HFF-Myc (cell line): ENCODE measurements around the gene PROM2.
"Not testable (repeated sequence)": the region's sequence is repeated elsewhere in the genome, so short reads cannot be mapped to it uniquely, and the experiment has no call there.

Experiments
- DNase-seq: peaks from one replicate; pipeline ENCODE4 v3.0.0-alpha.2; 2011; ENCODE audit warnings: low read depth; ENCODE audit errors: extremely low read depth
- H3K4me3 ChIP-seq: replicated peaks from 2 replicates; pipeline ENCODE4 v1.5.1; 2011; ENCODE audit warnings: low read depth, mild to moderate bottlenecking, control low read depth, low read length
- TF ChIP-seq, protein P1 (sequence below): IDR thresholded peaks from 2 replicates; pipeline ENCODE4 v1.5.1; 2012; ENCODE audit warnings: mild to moderate bottlenecking, low read depth, low read length, control low read depth; ENCODE audit errors: missing control alignments

The PROM2 gene

DNA sequence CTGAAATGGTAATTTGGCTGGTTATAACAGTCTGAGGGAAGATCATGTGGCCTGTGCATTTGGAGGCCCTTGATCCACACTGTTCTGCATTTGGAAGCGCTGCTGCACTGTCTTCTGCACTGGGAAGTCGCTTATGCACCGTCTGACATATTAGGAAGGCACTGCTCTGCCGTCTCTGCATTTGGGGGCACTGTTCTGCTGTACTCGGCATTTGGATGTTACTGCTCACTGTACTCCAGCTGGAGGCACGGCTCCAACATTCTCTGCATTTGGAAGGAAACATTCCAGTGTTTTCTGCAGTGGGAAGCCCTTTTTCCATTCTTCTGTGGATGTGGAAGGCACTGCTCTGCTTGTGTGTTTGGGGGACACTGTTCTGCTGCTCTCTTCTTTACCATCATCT is 9.6 kb upstream of the PROM2 start:
- DNase-seq = no peak
- H3K4me3 ChIP-seq = no peak overlapping the region
- TF ChIP-seq, protein P1, sequence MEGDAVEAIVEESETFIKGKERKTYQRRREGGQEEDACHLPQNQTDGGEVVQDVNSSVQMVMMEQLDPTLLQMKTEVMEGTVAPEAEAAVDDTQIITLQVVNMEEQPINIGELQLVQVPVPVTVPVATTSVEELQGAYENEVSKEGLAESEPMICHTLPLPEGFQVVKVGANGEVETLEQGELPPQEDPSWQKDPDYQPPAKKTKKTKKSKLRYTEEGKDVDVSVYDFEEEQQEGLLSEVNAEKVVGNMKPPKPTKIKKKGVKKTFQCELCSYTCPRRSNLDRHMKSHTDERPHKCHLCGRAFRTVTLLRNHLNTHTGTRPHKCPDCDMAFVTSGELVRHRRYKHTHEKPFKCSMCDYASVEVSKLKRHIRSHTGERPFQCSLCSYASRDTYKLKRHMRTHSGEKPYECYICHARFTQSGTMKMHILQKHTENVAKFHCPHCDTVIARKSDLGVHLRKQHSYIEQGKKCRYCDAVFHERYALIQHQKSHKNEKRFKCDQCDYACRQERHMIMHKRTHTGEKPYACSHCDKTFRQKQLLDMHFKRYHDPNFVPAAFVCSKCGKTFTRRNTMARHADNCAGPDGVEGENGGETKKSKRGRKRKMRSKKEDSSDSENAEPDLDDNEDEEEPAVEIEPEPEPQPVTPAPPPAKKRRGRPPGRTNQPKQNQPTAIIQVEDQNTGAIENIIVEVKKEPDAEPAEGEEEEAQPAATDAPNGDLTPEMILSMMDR = no peak

DNA sequence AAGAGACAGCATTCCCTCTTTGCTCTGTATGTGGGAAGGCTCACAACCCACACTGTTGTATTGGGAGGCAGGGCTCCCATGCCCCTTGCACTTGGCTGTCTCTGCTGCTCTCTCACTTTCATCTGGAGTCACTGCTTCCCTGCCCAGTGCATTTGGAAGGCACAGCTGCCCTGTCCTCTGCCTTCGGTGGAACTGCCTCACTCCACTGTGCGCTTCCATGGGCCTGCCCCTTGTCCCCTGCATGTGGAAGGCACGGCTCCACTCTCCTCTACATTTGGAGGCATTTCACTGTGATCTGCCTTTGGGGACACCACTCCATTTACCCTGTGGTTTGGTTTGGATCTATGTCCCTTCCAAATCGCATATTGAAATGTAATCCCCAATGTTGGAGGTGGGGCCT is 9.1 kb upstream of the PROM2 start:
- TF ChIP-seq, protein P1 = no peak
- no peak overlapping the region for H3K4me3 ChIP-seq
- DNase-seq = no peak

DNA sequence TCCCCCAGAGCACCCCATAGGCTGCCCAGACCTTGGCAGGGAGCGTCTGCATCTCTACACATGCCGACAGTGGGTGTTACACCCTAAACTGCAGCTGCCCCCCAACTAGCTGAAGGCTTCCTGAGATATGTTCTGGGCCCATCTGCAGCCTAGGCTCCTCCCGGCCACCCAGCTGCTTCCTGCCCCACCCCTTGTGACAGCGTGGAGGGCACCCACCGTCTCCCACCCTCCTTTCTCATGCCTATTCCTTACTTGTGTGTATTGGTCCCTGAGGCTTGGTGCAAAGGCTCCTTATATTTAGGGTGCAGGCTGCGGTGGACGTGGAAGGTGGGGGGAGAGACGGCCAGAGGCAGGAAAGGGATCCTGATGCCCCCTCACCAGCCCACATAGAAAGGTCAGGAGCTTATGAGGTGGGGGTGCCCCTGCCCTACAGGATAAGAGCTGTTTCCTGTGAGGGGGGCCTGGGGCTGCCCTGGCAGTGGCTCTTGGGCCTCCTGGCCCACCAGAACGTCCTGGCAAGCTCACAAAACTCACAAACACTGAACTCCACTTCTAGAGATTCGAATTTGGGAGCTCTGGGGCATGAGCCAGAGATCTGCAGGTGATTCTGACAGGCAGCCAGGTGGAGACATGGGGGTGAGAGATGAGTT is 7.3 kb upstream of the PROM2 start:
- no peak overlapping the region for H3K4me3 ChIP-seq
- TF ChIP-seq, protein P1 = no peak
- no peak for DNase-seq

DNA sequence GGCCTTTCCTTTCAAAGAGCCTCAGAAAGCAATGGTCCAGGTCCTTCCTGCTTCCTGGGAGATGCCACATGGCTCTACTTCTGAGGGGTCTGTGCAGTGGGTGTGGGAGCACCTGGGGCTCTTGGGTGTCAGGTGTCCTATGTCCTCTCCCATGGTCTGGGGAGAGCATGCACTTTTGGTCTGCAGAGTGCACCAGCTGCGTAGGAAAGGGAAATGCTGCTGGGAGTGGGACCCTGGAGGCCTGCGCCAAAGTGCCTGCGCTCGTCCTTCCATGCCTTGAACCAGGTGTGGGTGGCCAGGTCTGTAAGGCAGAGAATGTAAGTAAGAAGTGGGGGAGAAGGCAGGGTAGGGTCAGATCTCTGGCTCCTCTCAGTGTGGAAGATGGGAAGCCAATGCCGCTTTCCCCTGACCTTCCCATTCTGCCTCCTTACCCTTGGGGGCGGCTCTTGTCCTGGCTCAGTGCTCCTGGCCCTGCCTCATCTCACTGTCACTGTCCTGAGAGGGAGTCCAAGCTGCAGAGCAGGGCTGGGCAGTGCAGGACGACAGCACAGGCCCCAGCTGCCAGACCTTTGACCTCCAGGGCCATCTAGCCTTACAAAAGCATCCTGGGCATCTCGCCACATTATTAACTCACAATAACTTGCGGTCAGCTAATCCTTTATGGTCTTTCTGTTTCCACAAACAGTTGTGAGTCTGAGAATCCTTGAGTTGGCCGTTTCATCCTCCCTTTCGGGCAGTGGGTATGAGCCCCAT is 6.6 kb upstream of the PROM2 start:
- no peak overlapping the region for H3K4me3 ChIP-seq
- no peak for DNase-seq
- TF ChIP-seq, protein P1 = no peak

DNA sequence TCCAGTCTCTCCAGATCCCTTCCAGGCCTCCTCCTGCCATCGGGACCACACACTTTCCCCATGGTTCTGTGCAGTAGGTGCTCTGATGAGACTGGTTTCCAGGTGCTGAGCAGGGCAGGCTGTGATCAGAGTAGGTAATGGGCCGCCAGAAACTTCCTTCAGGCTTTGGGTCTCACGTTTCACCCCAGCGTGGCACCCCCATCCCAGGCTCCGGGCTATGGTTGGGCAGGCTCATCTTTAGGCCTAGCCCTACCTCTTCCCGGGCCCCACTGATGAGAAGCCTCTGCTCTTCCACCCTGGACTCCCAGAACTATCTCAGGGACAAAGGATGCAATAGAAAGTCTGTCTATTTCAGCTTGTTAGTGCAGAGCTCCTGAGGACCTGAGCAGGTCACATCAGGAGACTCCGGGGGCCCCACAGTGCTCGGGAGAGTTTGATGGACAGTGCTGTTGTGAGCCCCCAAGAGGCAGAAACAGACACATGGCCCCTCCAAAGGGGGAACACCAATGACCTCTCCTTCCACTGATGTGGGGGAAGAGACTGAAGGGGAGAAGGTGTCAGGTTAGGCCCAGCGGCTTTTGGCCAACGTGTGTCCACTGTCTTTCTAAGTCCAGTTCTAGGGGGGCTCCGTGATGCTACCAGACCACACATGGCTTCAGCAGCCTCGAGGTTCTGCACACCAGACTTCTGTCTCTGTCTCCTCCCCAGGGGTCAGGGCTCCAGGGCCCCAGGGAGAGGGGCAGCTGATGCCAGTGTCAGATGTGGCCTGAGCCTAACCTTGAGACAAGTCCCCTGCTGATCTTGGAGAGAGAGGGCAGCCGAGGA is 5.8 kb upstream of the PROM2 start:
- no peak overlapping the region for H3K4me3 ChIP-seq
- no peak for DNase-seq
- TF ChIP-seq, protein P1 = no peak

DNA sequence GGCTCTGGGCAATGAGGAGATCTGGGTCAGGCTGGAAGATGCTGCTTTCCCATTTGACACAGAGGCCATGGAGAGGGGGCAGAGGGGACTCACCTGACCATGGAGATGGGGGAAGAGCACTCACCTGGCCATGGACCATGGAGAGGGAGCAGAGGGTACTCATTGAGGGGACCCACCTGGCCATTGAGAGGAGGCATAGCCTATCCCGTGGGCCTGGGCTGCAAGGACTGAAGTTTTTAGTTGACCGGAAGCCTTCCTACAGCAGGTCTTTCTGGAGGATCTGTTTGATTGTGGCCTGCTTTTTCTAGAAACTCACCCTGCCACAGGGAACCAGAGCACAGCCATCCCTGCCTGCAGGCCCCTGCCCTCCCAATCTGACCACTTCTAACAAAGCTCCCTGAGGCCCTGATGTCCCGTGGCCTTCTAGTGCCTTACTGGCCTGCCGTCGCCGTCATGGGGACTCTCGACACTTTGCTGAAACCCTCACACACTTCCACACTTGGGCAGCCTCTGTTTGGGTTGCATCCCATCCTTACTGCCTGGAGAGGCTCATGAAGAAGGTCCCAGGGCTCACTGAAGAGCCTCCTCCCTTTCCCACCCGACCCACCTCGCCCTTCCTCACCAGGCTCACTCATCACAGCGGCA is 5.1 kb upstream of the PROM2 start:
- TF ChIP-seq, protein P1 = no peak
- H3K4me3 ChIP-seq = no peak overlapping the region
- DNase-seq = no peak

DNA sequence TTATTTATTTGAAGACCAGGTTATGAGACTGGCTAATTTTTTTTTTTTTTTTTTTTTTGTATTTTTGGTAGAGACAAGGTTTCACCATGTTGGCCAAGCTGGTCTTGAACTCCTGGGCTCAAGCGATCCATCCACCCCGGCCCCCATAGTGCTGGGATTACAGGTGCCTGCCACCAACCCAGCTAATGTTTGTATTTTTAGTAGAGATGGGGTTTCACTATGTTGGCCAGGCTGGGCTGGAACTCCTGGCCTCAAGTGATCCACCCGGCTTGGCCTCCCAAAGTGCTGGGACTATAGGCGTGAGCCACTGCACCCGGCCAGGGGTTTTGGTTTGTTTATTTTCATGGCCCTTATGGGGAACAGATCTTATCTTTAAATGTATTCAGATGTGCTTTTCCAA is 4.5 kb upstream of the PROM2 start:
- DNase-seq, H3K4me3 ChIP-seq: not testable (repeated sequence)
